GM23338 (cell line): ENCODE data around the gene PNPLA1. TPM values are rescaled to one million over a fixed set of nuclear protein-coding genes. Genes with fewer than 3 reads are reported as not detected.

Experiments
- ATAC-seq: fragments of 200-7000 bp; cut with Tn5 transposase; 3 replicates; pipeline ENCODE4 v1.9.1; 2020
- DNase-seq: peaks from one replicate; pipeline ENCODE4 v3.0.0-alpha.2; 2015; ENCODE audit warnings: low spot score
- H2AFZ ChIP-seq: fragments of 200-600 bp; sonication (generic); 2 replicates; pipeline ENCODE4 v1.8.0; 2016; ENCODE audit warnings: antibody characterized with exemption, mild to moderate bottlenecking, moderate library complexity
- H3F3A ChIP-seq: fragments of 200-600 bp; sonication (generic); replicated peaks from 2 replicates; pipeline ENCODE4 v1.8.0; 2017; ENCODE audit warnings: antibody characterized with exemption, mixed run types, low read depth
- H3K27ac ChIP-seq: fragments of 200-600 bp; sonication (generic); 2 replicates; pipeline ENCODE4 v1.6.1; 2016; ENCODE audit warnings: low read depth
- H3K27me3 ChIP-seq: fragments of 200-600 bp; sonication (generic); 2 replicates; pipeline ENCODE4 v1.8.0; 2016; ENCODE audit warnings: mild to moderate bottlenecking, mixed run types, moderate library complexity; ENCODE audit not compliant: insufficient read depth
- H3K36me3 ChIP-seq: fragments of 200-600 bp; sonication (generic); 2 replicates; pipeline ENCODE4 v1.8.0; 2016; ENCODE audit warnings: mild to moderate bottlenecking; ENCODE audit not compliant: insufficient read depth
- H3K4me1 ChIP-seq: fragments of 200-600 bp; sonication (generic); 2 replicates; pipeline ENCODE4 v1.8.0; 2016; ENCODE audit warnings: mild to moderate bottlenecking, moderate library complexity; ENCODE audit not compliant: insufficient read depth
- H3K4me2 ChIP-seq: fragments of 200-600 bp; sonication (generic); 2 replicates; pipeline ENCODE4 v1.7.1; 2017; ENCODE audit warnings: mixed run types
- H3K4me3 ChIP-seq: fragments of 200-600 bp; sonication (generic); 2 replicates; pipeline ENCODE4 v1.6.1; 2016; ENCODE audit warnings: mixed run types
- H3K79me2 ChIP-seq: fragments of 200-600 bp; sonication (generic); replicated peaks from 2 replicates; pipeline ENCODE4 v1.8.0; 2017; ENCODE audit warnings: mild to moderate bottlenecking; ENCODE audit not compliant: insufficient read depth
- H3K9me2 ChIP-seq: fragments of 200-600 bp; sonication (generic); 2 replicates; pipeline ENCODE4 v1.8.0; 2017; ENCODE audit not compliant: insufficient read depth
- H4K20me1 ChIP-seq: fragments of 200-600 bp; sonication (generic); replicated peaks from 2 replicates; pipeline ENCODE4 v1.8.0; 2017; ENCODE audit warnings: mild to moderate bottlenecking; ENCODE audit not compliant: insufficient read depth
- H3K27ac Mint-ChIP-seq: 2 replicates; pipeline ENCODE4 v1.8.0; 2020; ENCODE audit warnings: inconsistent platforms, mild to moderate bottlenecking, moderate library complexity, mixed read lengths
- H3K27me3 Mint-ChIP-seq: 3 replicates; pipeline ENCODE4 v1.8.0; 2022; ENCODE audit warnings: low read depth, mild to moderate bottlenecking, moderate library complexity, mixed read lengths, inconsistent platforms; ENCODE audit not compliant: insufficient read depth, poor library complexity
- H3K36me3 Mint-ChIP-seq: 3 replicates; pipeline ENCODE4 v1.8.0; 2021; ENCODE audit warnings: low read depth, mild to moderate bottlenecking, inconsistent platforms, moderate library complexity, mixed read lengths
- H3K4me1 Mint-ChIP-seq: 3 replicates; pipeline ENCODE4 v1.8.0; 2020; ENCODE audit warnings: mild to moderate bottlenecking, inconsistent platforms, mixed read lengths
- H3K4me3 Mint-ChIP-seq: 3 replicates; pipeline ENCODE4 v1.8.0; 2021; ENCODE audit warnings: moderate library complexity, mild to moderate bottlenecking, inconsistent platforms, mixed read lengths
- H3K9me3 Mint-ChIP-seq: 3 replicates; pipeline ENCODE4 v1.8.0; 2020; ENCODE audit warnings: moderate library complexity, mild to moderate bottlenecking, inconsistent platforms, mixed read lengths
- CREB1 ChIP-seq: fragments of 250-450 bp; sonication (Bioruptor Pico); IDR thresholded peaks from 2 replicates; pipeline ENCODE4 v1.5.0; 2020; ENCODE audit warnings: low read depth, mild to moderate bottlenecking, moderate library complexity
- ETS1 ChIP-seq: IDR thresholded peaks from 2 replicates; pipeline ENCODE4 v1.6.1; 2016; ENCODE audit warnings: antibody characterized with exemption
- EZH2 ChIP-seq: fragments of 200-600 bp; sonication (generic); IDR thresholded peaks from one replicate; pipeline ENCODE4 v1.8.0; 2017; ENCODE audit warnings: antibody characterized with exemption, mild to moderate bottlenecking, low read depth; ENCODE audit not compliant: unreplicated experiment
- EZH2phosphoT487 ChIP-seq: fragments of 200-600 bp; sonication (generic); IDR thresholded peaks from one replicate; pipeline ENCODE4 v1.8.1; 2018; ENCODE audit warnings: antibody characterized with exemption; ENCODE audit not compliant: unreplicated experiment
- JUNB ChIP-seq: IDR thresholded peaks from one replicate; pipeline ENCODE4 v1.6.1; 2016; ENCODE audit warnings: antibody characterized with exemption; ENCODE audit not compliant: unreplicated experiment
- POLR2AphosphoS5 ChIP-seq: IDR thresholded peaks from 2 replicates; pipeline ENCODE4 v1.6.1; 2016; ENCODE audit warnings: antibody characterized with exemption, low read depth
- REST ChIP-seq: IDR thresholded peaks from one replicate; pipeline ENCODE4 v1.6.1; 2018; ENCODE audit warnings: antibody characterized with exemption; ENCODE audit not compliant: unreplicated experiment
- ZNF114 ChIP-seq: fragments of 250-450 bp; sonication (Bioruptor Pico); IDR thresholded peaks from 2 replicates; pipeline ENCODE4 v1.5.0; 2020; ENCODE audit warnings: mild to moderate bottlenecking, moderate library complexity
- ZNF331 ChIP-seq: fragments of 250-450 bp; sonication (Bioruptor Pico); IDR thresholded peaks from 2 replicates; pipeline ENCODE4 v1.5.0; 2020; ENCODE audit warnings: low read depth, mild to moderate bottlenecking, moderate library complexity
- ZNF462 ChIP-seq: fragments of 250-450 bp; sonication (Bioruptor Pico); IDR thresholded peaks from 2 replicates; pipeline ENCODE4 v1.5.0; 2020; ENCODE audit warnings: mild to moderate bottlenecking, moderate library complexity
- polyA plus RNA-seq: library from polyadenylated mRNA; unstranded; fragments of >200 nt; fragmentation: Nextera tagmentation; extraction: Ambion mirVana; gene quantifications from 2 replicates; pipeline ENCODE4 v1.2.1, GENCODE V29; 2016
- total RNA-seq: library from RNA; depleted of rRNA; stranded (reverse); fragments of >200 nt; shearing (Covaris generic); gene quantifications from 2 replicates; pipeline ENCODE4 v1.2.3, GENCODE V29; 2014

The PNPLA1 gene
- total and polyA plus RNA-seq, 2 experiments from 2014 or later, result not detected

GRCh38 chr6:36349240-36349639 lies 79.4 kb downstream of the PNPLA1 start (continued):
- TF ChIP-seq ETS1, result no peak
- TF ChIP-seq CREB1 (CRISPR knock-in tag), result no peak
- TF ChIP-seq ZNF114 (CRISPR knock-in tag), result no peak
- TF ChIP-seq EZH2phosphoT487, result no peak
- no peak for TF ChIP-seq JUNB
- TF ChIP-seq REST, result no peak

GRCh38 chr6:36350082-36350481 lies 80.2 kb downstream of the PNPLA1 start:
- Histone ChIP-seq H3K4me3 (no peak overlapping the region), H3K27me3 (no peaks in the 10 kb centered on the region), H4K20me1 (no peaks in the 10 kb centered on the region), H3K36me3 (no peaks in the 10 kb centered on the region), H3F3A (no peaks in the 10 kb centered on the region), H3K79me2 (no peaks in the 10 kb centered on the region), H3K4me1 (no peaks in the 10 kb centered on the region; the same call in 1 of the 2 replicates), H3K4me2 (no peak overlapping the region), H3K9me2 (no peaks in the 10 kb centered on the region), H3K27ac (no peak overlapping the region), H2AFZ (no peak overlapping the region)
- no peak for ATAC-seq
- H3K9me3 Mint-ChIP-seq, result no peaks in the 10 kb centered on the region; the same call in 1 of the 3 replicates
- DNase-seq, result no peak
- peaks cover 11% of the 10 kb centered on the region for H3K27me3 Mint-ChIP-seq
- no peaks in the 10 kb centered on the region for H3K36me3 Mint-ChIP-seq
- H3K4me1 Mint-ChIP-seq, result peaks cover 4% of the 10 kb centered on the region; the same call in 2 of the 3 replicates
- no peak overlapping the region for H3K4me3 Mint-ChIP-seq
- no peak overlapping the region for H3K27ac Mint-ChIP-seq
- TF ChIP-seq ZNF462 (no peak), CREB1 (CRISPR knock-in tag) (no peak), ZNF331 (CRISPR knock-in tag) (no peak), ETS1 (no peak), ZNF114 (CRISPR knock-in tag) (no peak), EZH2 (no peak), EZH2phosphoT487 (no peak), POLR2AphosphoS5 (no peak)
